HepG2 (cell line): ENCODE data around the gene HDGFL2. TPM values are rescaled to one million over a fixed set of nuclear protein-coding genes. Genes with fewer than 3 reads are reported as not detected.

Source experiments
- ATAC-seq: fragments of 200-7000 bp; cut with Tn5 transposase; 3 replicates; pipeline ENCODE4 v1.9.1; 2020; ENCODE audit warnings: mild to moderate bottlenecking, moderate library complexity
- BruUV-seq: library from RNA; stranded (reverse); fragments of 400-500 nt; replicated peaks from 2 replicates; lab custom pipeline; 2021; lab: Mats Ljungman, UMichigan
- CTCF ChIA-PET: fragments of 300-600 bp; formaldehyde crosslinking; extraction: SDS; loops from one replicate; lab custom pipeline; 2021; ENCODE audit warnings: low total read pairs, inconsistent platforms, low intra/inter-chr PET ratio; lab: Yijun Ruan, JAX
- POLR2A ChIA-PET: fragments of 350-600 bp; sonication (Branson Sonifier 250); formaldehyde crosslinking; loops from one replicate; lab custom pipeline; 2020; ENCODE audit warnings: antibody characterized with exemption, inconsistent platforms; lab: Yijun Ruan, JAX
- DNase-seq: peaks from one replicate; pipeline ENCODE4 v3.0.0-alpha.2; 2015; ENCODE audit warnings: low spot score
- FAIRE-seq: peaks from 3 replicates; lab custom pipeline; 2011; peaks lifted over from hg19 to GRCh38; lab: Jason Lieb, UNC
- H2AFZ ChIP-seq: one replicate; pipeline ENCODE4 v1.6.1; 2011; ENCODE audit warnings: low read length, inconsistent platforms
- H3K27ac ChIP-seq: fragments of 300-600 bp; 3 replicates; pipeline ENCODE4 v1.8.0; 2011; ENCODE audit warnings: mixed run types, mild to moderate bottlenecking, mixed read lengths, low read length, inconsistent platforms; ENCODE audit not compliant: insufficient read depth; ENCODE audit errors: extremely low read length
- H3K27me3 ChIP-seq, 2 experiments: fragments of 200-600 bp in 1 of 2; 2 replicates in 1 of 2; 3 replicates in 1 of 2; pipeline versions ENCODE4 v1.6.0 to v1.8.0; 2011; ENCODE audit warnings: low read length in 2 of 2, mild to moderate bottlenecking in 2 of 2, moderate library complexity in 2 of 2, inconsistent platforms in 1 of 2; ENCODE audit not compliant: insufficient read depth in 2 of 2, control insufficient read depth in 1 of 2
- H3K36me3 ChIP-seq, 2 experiments: fragments of 200-600 bp in 1 of 2; replicated peaks in 1 of 2; 2 replicates in 1 of 2; 3 replicates in 1 of 2; pipeline versions ENCODE4 v1.5.1 to v1.8.0; 2011; ENCODE audit warnings: low read length in 2 of 2, inconsistent platforms in 1 of 2; ENCODE audit not compliant: insufficient read depth in 2 of 2, control insufficient read depth in 1 of 2
- H3K4me1 ChIP-seq: 2 replicates; pipeline ENCODE4 v1.5.1; 2012; ENCODE audit warnings: low read length, inconsistent platforms; ENCODE audit not compliant: insufficient read depth
- H3K4me2 ChIP-seq: 2 replicates; pipeline ENCODE4 v1.6.0; 2011; ENCODE audit warnings: low read depth, low read length, inconsistent platforms
- H3K4me3 ChIP-seq, 3 experiments: fragments of 200-600 bp in 1 of 3; sonication (generic), shearing (Covaris generic) in 1 of 3; replicated peaks in 1 of 3; 2 replicates each; pipeline ENCODE4 v1.5.1; 2011 to 2016; ENCODE audit warnings: low read length in 3 of 3, inconsistent platforms in 2 of 3, low read depth in 2 of 3, mild to moderate bottlenecking in 2 of 3, control low read depth in 1 of 3, mixed read lengths in 1 of 3; ENCODE audit not compliant: insufficient read depth in 1 of 3
- H3K79me2 ChIP-seq: one replicate; pipeline ENCODE4 v1.6.1; 2011; ENCODE audit warnings: low read length, inconsistent platforms; ENCODE audit not compliant: insufficient read depth
- H3K9ac ChIP-seq: 2 replicates; pipeline ENCODE4 v1.6.0; 2011; ENCODE audit warnings: mild to moderate bottlenecking, low read depth, low read length, inconsistent platforms; ENCODE audit not compliant: insufficient read depth
- H3K9me3 ChIP-seq: 2 replicates; pipeline ENCODE4 v1.5.1; 2012; ENCODE audit warnings: mild to moderate bottlenecking, low read length
- H4K20me1 ChIP-seq: 2 replicates; pipeline ENCODE4 v1.6.0; 2011; ENCODE audit warnings: inconsistent platforms, mild to moderate bottlenecking, low read length, moderate library complexity; ENCODE audit not compliant: insufficient read depth
- ASH2L ChIP-seq: fragments of 300-600, 200-600 bp; sonication (generic); IDR thresholded peaks from 2 replicates; pipeline ENCODE4 v1.7.0; 2017; ENCODE audit warnings: low read depth, mild to moderate bottlenecking, moderate library complexity, mixed read lengths, low read length; ENCODE audit not compliant: insufficient read length
- HOXA7 ChIP-seq: sonication (generic); formaldehyde crosslinking; IDR thresholded peaks from 2 replicates; pipeline ENCODE4 v1.8.1; 2022; ENCODE audit warnings: mild to moderate bottlenecking, missing genetic modification reagents, moderate library complexity
- HOXA9 ChIP-seq: sonication (generic); formaldehyde crosslinking; IDR thresholded peaks from 2 replicates; pipeline ENCODE4 v1.8.1; 2022; ENCODE audit warnings: missing genetic modification reagents, mild to moderate bottlenecking, moderate library complexity, borderline replicate concordance
- MEIS1 ChIP-seq: sonication (generic); formaldehyde crosslinking; IDR thresholded peaks from 2 replicates; pipeline ENCODE4 v1.9.0; 2021; ENCODE audit warnings: mild to moderate bottlenecking, missing genetic modification reagents, moderate library complexity, borderline replicate concordance
- MXD1 ChIP-seq: sonication (generic); formaldehyde crosslinking; IDR thresholded peaks from 2 replicates; pipeline ENCODE4 v1.4.0; 2020; ENCODE audit warnings: mild to moderate bottlenecking, missing genetic modification reagents
- PHB2 ChIP-seq: fragments of 450-650 bp; IDR thresholded peaks from 2 replicates; pipeline ENCODE4 v1.6.1; 2018; ENCODE audit not compliant: partially characterized antibody
- RELA ChIP-seq: sonication (generic); formaldehyde crosslinking; IDR thresholded peaks from 2 replicates; pipeline ENCODE4 v1.4.0; 2020; ENCODE audit warnings: missing genetic modification reagents
- SOX5 ChIP-seq: IDR thresholded peaks from 2 replicates; pipeline ENCODE4 v1.6.1; 2016; ENCODE audit warnings: borderline replicate concordance
- SOX6 ChIP-seq, 2 experiments: fragments of 450-650 bp in 1 of 2; sonication (generic) in 1 of 2; formaldehyde crosslinking in 1 of 2; IDR thresholded peaks; 2 replicates each; pipeline versions ENCODE4 v1.4.0 to v1.6.1; 2017 to 2020; ENCODE audit warnings: antibody characterized with exemption in 1 of 2, mild to moderate bottlenecking in 1 of 2, missing genetic modification reagents in 1 of 2
- TARDBP ChIP-seq: sonication (generic); formaldehyde crosslinking; IDR thresholded peaks from 2 replicates; pipeline ENCODE4 v1.8.0; 2022; ENCODE audit warnings: mild to moderate bottlenecking, missing genetic modification reagents
- ZFP36L2 ChIP-seq: sonication (generic); formaldehyde crosslinking; IDR thresholded peaks from 2 replicates; pipeline ENCODE4 v1.4.0; 2020; ENCODE audit warnings: missing genetic modification reagents
- ZNF546 ChIP-seq: sonication (generic); formaldehyde crosslinking; conservative IDR thresholded peaks from 2 replicates; pipeline ENCODE4 v1.8.1; 2023; ENCODE audit warnings: mild to moderate bottlenecking, missing genetic modification reagents
- ZNF562 ChIP-seq: sonication (generic); formaldehyde crosslinking; IDR thresholded peaks from 2 replicates; pipeline ENCODE4 v1.8.0; 2022; ENCODE audit warnings: missing genetic modification reagents, borderline replicate concordance
- WGBS: methylation state at CpG from one replicate; pipeline ENCODE4 v1.1.6; 2017; ENCODE audit warnings: low lambda C conversion rate; 5-methylcytosine and 5-hydroxymethylcytosine counted together
- in situ Hi-C: cut with HindIII; loops from 2 replicates; pipeline ENCODE4 v1.10.0; 2017; ENCODE audit warnings: low pct_unique_long_range_greater_than_20kb; ENCODE audit not compliant: extremely low pct_ligation_motif_present
- intact Hi-C: fragments of 100-400 bp; cut with micrococcal nuclease; formaldehyde crosslinking; loops from one replicate; pipeline ENCODE4 v1.10.0; 2022; ENCODE audit not compliant: unreplicated experiment
- polyA plus RNA-seq, 8 experiments: library from polyadenylated mRNA; depleted of rRNA in 3 of 8; stranded (reverse) in 7 of 8; unstranded in 1 of 8; fragments of >200 nt; fragmentation: Illumina TruSeq in 4 of 8; extraction: Trizol in 4 of 8; gene quantifications; 2 replicates each; pipeline versions ENCODE4 v1.2.1 to v1.2.3, GENCODE V29; 2011 to 2016; ENCODE audit warnings: low read depth in 4 of 8, missing spikeins in 1 of 8, mixed read lengths in 1 of 8; ENCODE audit not compliant: insufficient read depth in 1 of 8
- total RNA-seq, 5 experiments: library from RNA; depleted of rRNA; stranded (reverse); fragments of >200 nt; fragmentation: Illumina TruSeq; extraction: Trizol; gene quantifications; 2 replicates each; pipeline ENCODE4 v1.2.3, GENCODE V29; 2016; ENCODE audit warnings: low read depth in 1 of 5
- TF ChIP-seq, protein P1 (sequence below): sonication (generic); formaldehyde crosslinking; IDR thresholded peaks from 2 replicates; pipeline ENCODE4 v1.9.0; 2021; ENCODE audit warnings: mild to moderate bottlenecking, missing genetic modification reagents

HDGFL2 gene
- total and polyA plus RNA-seq, 2 of the 13 experiments (the other 11 are each of a cell fraction or from before 2014, with no cell fraction given), result 20.0 to 51.1 TPM

DNA sequence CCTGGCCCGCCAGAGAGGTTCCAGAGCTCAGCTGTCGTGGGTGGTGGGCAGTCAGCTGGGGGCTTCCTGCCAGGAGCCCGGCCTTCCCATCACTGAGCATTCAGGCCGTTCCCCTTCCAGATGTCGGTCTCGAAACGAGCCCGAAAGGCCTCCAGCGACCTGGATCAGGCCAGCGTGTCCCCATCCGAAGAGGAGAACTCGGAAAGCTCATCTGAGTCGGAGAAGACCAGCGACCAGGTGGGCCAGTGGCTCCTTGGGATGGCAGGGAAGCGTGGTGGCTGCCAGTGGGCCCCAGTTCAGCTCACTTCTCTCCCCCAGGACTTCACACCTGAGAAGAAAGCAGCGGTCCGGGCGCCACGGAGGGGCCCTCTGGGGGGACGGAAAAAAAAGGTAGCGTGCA is 19.3 kb downstream of the HDGFL2 start (continued):
- TF ChIP-seq HOXA7 (CRISPR knock-in tag), result no peak

GRCh38 chr19:4492337-4493103 is 20.4 kb downstream of the HDGFL2 start:
- no TSS peak for BruUV-seq
- Histone ChIP-seq H3K9me3 (no peaks in the 10 kb centered on the region), H3K4me2 (no peak overlapping the region), H3K4me1 (no peaks in the 10 kb centered on the region), H3K27ac (no peak overlapping the region), H3K4me3 (no peak overlapping the region), H3K79me2 (no peaks in the 10 kb centered on the region), H3K9ac (no peak overlapping the region), H2AFZ (no peak overlapping the region), H4K20me1 (no peaks in the 10 kb centered on the region), H3K36me3 (peaks cover 30 to 59% of the 10 kb centered on the region in 2 experiments), H3K27me3 (no peaks in the 10 kb centered on the region; a peak in 1 of 5 replicates)
- DNase-seq, result no peak
- no peak for ATAC-seq
- CTCF ChIA-PET, result no interaction called here
- 95% methylated on average over 2 of the region's 3 CpGs for WGBS
- in situ Hi-C loops (no loop called here), intact Hi-C loops (no loop called here)
- POLR2A ChIA-PET, result no interaction called here
- peak; percentile 83 for FAIRE-seq
- TF ChIP-seq ZFP36L2 (no peak), MEIS1 (CRISPR knock-in tag) (no peak), SOX5 (CRISPR knock-in tag) (no peak), PHB2 (peak; percentile 77), RELA (no peak), ZNF562 (CRISPR knock-in tag) (no peak), ZNF546 (CRISPR knock-in tag) (no peak), ASH2L (no peak), MXD1 (CRISPR knock-in tag) (no peak), HOXA9 (CRISPR knock-in tag) (0 out of 2 replicates have a peak, but pooled peaks have one; percentile 34), TARDBP (CRISPR knock-in tag) (peak; percentile 60; the same call in 1 of the 2 replicates), SOX6 (IDR thresholded peaks at IDR 0.05) (peak; percentile 67; the same call in 1 of the 2 replicates), SOX6 (CRISPR knock-in tag; IDR thresholded peaks at IDR 0.05) (no peak)
- TF ChIP-seq, protein P1, sequence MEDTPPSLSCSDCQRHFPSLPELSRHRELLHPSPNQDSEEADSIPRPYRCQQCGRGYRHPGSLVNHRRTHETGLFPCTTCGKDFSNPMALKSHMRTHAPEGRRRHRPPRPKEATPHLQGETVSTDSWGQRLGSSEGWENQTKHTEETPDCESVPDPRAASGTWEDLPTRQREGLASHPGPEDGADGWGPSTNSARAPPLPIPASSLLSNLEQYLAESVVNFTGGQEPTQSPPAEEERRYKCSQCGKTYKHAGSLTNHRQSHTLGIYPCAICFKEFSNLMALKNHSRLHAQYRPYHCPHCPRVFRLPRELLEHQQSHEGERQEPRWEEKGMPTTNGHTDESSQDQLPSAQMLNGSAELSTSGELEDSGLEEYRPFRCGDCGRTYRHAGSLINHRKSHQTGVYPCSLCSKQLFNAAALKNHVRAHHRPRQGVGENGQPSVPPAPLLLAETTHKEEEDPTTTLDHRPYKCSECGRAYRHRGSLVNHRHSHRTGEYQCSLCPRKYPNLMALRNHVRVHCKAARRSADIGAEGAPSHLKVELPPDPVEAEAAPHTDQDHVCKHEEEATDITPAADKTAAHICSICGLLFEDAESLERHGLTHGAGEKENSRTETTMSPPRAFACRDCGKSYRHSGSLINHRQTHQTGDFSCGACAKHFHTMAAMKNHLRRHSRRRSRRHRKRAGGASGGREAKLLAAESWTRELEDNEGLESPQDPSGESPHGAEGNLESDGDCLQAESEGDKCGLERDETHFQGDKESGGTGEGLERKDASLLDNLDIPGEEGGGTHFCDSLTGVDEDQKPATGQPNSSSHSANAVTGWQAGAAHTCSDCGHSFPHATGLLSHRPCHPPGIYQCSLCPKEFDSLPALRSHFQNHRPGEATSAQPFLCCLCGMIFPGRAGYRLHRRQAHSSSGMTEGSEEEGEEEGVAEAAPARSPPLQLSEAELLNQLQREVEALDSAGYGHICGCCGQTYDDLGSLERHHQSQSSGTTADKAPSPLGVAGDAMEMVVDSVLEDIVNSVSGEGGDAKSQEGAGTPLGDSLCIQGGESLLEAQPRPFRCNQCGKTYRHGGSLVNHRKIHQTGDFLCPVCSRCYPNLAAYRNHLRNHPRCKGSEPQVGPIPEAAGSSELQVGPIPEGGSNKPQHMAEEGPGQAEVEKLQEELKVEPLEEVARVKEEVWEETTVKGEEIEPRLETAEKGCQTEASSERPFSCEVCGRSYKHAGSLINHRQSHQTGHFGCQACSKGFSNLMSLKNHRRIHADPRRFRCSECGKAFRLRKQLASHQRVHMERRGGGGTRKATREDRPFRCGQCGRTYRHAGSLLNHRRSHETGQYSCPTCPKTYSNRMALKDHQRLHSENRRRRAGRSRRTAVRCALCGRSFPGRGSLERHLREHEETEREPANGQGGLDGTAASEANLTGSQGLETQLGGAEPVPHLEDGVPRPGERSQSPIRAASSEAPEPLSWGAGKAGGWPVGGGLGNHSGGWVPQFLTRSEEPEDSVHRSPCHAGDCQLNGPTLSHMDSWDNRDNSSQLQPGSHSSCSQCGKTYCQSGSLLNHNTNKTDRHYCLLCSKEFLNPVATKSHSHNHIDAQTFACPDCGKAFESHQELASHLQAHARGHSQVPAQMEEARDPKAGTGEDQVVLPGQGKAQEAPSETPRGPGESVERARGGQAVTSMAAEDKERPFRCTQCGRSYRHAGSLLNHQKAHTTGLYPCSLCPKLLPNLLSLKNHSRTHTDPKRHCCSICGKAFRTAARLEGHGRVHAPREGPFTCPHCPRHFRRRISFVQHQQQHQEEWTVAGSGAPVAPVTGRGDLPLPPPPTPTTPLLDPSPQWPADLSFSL, result peak; percentile 90
